Fibroblast of mammary gland (primary cell): ENCODE results near the gene IPPK.
A peak's percentile ranks its signal among the peaks of the same experiment; 100 is the strongest.

ENCODE experiments used
- DNase-seq: peaks from one replicate; pipeline ENCODE4 v3.0.0-alpha.2; 2010; ENCODE audit warnings: low read depth
- H3K4me3 ChIP-seq: 2 replicates; pipeline ENCODE4 v1.5.1; 2011; ENCODE audit warnings: low read depth, mild to moderate bottlenecking, low read length, moderate library complexity; ENCODE audit not compliant: control insufficient read depth
- CTCF ChIP-seq: conservative IDR thresholded peaks from 2 replicates; pipeline ENCODE4 v1.5.1; 2011; ENCODE audit warnings: low read depth, low read length, inconsistent platforms; ENCODE audit not compliant: control insufficient read depth, insufficient read depth

The IPPK gene

GRCh38 chr9:92564982-92565381 lies 104.9 kb downstream of the IPPK start:
- no peak overlapping the region for H3K4me3 ChIP-seq
- TF ChIP-seq CTCF = no peak
- peak; percentile 64 for DNase-seq

GRCh38 chr9:92564504-92564903 lies 105.4 kb downstream of the IPPK start:
- peak; percentile 75 for DNase-seq
- no peak for TF ChIP-seq CTCF
- H3K4me3 ChIP-seq = no peak overlapping the region
